Tibial nerve (tissue), 4 donors: ENCODE results near the gene SEC24B. TPM values are rescaled to one million over a fixed set of nuclear protein-coding genes. Genes with fewer than 3 reads are reported as not detected.

Experiments
- DNase-seq, 2 donors: peaks; one replicate each; pipeline ENCODE4 v3.0.0-alpha.2; 2019; ENCODE audit warnings: low spot score in 2 of 2
- H3K27ac ChIP-seq, 4 donors: fragments of 200-600 bp; sonication (generic) in 3 of 4; one replicate each; pipeline ENCODE4 v1.5.1; 2017 to 2019; ENCODE audit warnings: mild to moderate bottlenecking in 1 of 4
- H3K27me3 ChIP-seq, 2 donors: fragments of 200-600 bp; sonication (generic) in 1 of 2; one replicate each; pipeline versions ENCODE4 v1.5.1 to v1.6.0; 2017 to 2019
- H3K36me3 ChIP-seq, 3 donors: fragments of 200-600 bp; sonication (generic); one replicate each; pipeline ENCODE4 v1.5.1; 2018 to 2019
- H3K4me1 ChIP-seq, 4 donors: fragments of 200-600 bp; sonication (generic) in 3 of 4; one replicate each; pipeline ENCODE4 v1.5.1; 2017 to 2019
- H3K4me3 ChIP-seq, 4 donors: fragments of 200-600 bp; sonication (generic) in 3 of 4; one replicate each; pipeline ENCODE4 v1.5.1; 2017 to 2019; ENCODE audit warnings: mild to moderate bottlenecking in 1 of 4, moderate library complexity in 1 of 4
- H3K9me3 ChIP-seq, 4 donors: fragments of 200-600 bp; sonication (generic) in 3 of 4; one replicate each; pipeline ENCODE4 v1.5.1; 2017 to 2019
- EP300 ChIP-seq, 2 donors: sonication (generic); formaldehyde crosslinking; IDR thresholded peaks; one replicate each; pipeline ENCODE4 v1.6.1; 2017; ENCODE audit warnings: antibody characterized with exemption in 2 of 2, mild to moderate bottlenecking in 1 of 2
- POLR2A ChIP-seq, 2 donors: fragments of 450-650 bp; IDR thresholded peaks; one replicate each; pipeline ENCODE4 v1.6.1; 2017; ENCODE audit warnings: antibody characterized with exemption in 2 of 2, mild to moderate bottlenecking in 2 of 2, moderate library complexity in 2 of 2
- WGBS, 2 donors: methylation state at CpG; one replicate each; pipeline ENCODE4 v1.1.5; 2018; 5-methylcytosine and 5-hydroxymethylcytosine counted together
- total RNA-seq, 4 donors: library from RNA; depleted of rRNA; stranded (reverse); fragments of >200 nt; gene quantifications; one replicate each; pipeline ENCODE4 v1.1.0, GENCODE V29; 2016
- TF ChIP-seq, protein P1 (sequence below), 5 experiments: fragments of 200-600 bp in 3 of 5; fragments of 450-650 bp in 2 of 5; sonication (generic) in 3 of 5; IDR thresholded peaks; one replicate each; pipeline ENCODE4 v1.5.1; 2016 to 2019; ENCODE audit warnings: antibody characterized with exemption in 5 of 5, mild to moderate bottlenecking in 3 of 5, moderate library complexity in 2 of 5

SEC24B gene
- total RNA-seq, 4 donors from 2014 or later, result 31.8 to 37.5 (median 35.4) TPM

DNA sequence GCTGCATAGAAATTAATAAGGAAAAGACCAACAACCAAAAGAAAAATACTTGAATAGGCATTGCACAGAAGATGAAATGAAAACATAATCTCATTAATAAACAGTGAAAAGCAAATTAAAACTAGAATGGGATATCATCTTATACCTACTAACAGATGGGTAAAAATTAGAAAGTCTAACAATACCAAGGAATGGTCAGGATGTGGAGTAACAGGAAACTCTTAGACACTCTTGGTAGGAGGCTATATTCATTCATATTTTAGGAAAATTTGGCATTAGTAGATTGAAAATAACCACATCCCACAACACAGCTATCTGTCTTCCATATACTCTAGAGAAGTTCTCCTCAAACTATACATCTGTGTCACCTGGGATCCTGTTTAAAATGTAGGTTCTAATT is 36.3 kb downstream of the SEC24B start:
- TF ChIP-seq, protein P1, sequence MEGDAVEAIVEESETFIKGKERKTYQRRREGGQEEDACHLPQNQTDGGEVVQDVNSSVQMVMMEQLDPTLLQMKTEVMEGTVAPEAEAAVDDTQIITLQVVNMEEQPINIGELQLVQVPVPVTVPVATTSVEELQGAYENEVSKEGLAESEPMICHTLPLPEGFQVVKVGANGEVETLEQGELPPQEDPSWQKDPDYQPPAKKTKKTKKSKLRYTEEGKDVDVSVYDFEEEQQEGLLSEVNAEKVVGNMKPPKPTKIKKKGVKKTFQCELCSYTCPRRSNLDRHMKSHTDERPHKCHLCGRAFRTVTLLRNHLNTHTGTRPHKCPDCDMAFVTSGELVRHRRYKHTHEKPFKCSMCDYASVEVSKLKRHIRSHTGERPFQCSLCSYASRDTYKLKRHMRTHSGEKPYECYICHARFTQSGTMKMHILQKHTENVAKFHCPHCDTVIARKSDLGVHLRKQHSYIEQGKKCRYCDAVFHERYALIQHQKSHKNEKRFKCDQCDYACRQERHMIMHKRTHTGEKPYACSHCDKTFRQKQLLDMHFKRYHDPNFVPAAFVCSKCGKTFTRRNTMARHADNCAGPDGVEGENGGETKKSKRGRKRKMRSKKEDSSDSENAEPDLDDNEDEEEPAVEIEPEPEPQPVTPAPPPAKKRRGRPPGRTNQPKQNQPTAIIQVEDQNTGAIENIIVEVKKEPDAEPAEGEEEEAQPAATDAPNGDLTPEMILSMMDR (IDR thresholded peaks at IDR 0.05), result no peak
- no peak for TF ChIP-seq EP300 (IDR thresholded peaks at IDR 0.05)
- no peak for TF ChIP-seq POLR2A (IDR thresholded peaks at IDR 0.05)
- Histone ChIP-seq H3K27me3 (no peaks in the 10 kb centered on the region), H3K4me3 (no peak overlapping the region), H3K9me3 (no peaks in the 10 kb centered on the region), H3K36me3 (peaks cover 0 to 34% (median 0%) of the 10 kb centered on the region in 3 donors), H3K27ac (no peak overlapping the region), H3K4me1 (peaks cover 0 to 62% (median 5%) of the 10 kb centered on the region in 4 donors)
- DNase-seq, result no peak

DNA sequence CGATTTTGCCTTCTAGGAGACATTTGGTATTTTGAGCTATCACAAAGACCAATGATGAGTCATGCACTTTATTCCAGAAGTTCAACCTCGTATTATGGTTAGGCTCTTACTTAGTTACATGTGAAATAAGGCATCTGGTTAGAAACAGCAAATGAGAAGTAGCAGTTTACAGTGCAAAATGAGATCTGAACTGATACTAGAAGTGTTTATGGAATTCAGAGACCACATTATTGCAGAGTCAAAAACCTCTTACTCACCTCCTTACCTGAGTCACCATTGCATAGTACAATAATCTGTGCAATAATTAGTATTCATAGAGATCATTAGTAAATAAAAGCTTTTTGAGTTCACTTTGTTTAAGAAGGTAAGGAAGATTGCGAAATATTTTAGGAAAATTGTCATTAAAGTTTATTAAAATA is 38.7 kb downstream of the SEC24B start:
- no peak overlapping the region for H3K4me3 ChIP-seq
- WGBS, 2 donors, result 65 to 74% methylated on average over 3 of the region's 3 CpGs
- DNase-seq, result no peak
- peaks cover 0 to 30% (median 0%) of the 10 kb centered on the region in 3 donors for H3K36me3 ChIP-seq
- no peaks in the 10 kb centered on the region for H3K9me3 ChIP-seq
- H3K4me1 ChIP-seq, result peaks cover 0 to 53% (median 5%) of the 10 kb centered on the region in 4 donors
- TF ChIP-seq, protein P1 (IDR thresholded peaks at IDR 0.05), result no peak
- TF ChIP-seq POLR2A (IDR thresholded peaks at IDR 0.05), result no peak
- TF ChIP-seq EP300 (IDR thresholded peaks at IDR 0.05), result no peak
- no peaks in the 10 kb centered on the region for H3K27me3 ChIP-seq
- no peak overlapping the region for H3K27ac ChIP-seq

DNA sequence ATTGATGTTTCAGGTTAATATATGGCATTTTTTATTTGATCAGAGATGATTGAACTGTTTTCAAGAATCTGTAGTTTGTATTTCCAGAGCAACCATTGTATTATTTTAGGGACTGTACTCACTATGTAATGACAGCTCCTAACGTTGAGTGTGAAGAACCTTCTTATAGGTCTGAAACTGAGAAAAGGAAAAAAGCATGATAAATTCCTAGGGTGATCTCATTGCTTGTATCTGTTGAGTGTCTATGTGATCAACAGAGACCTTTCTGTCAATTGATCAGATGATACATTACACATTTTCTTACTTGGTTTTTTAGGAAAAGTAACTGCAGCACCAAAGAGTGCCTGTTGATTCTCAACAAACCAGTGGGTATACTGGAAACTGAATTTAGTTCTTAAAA is 40.2 kb downstream of the SEC24B start:
- Histone ChIP-seq H3K27ac (no peak overlapping the region), H3K27me3 (no peaks in the 10 kb centered on the region), H3K9me3 (no peaks in the 10 kb centered on the region), H3K4me3 (no peak overlapping the region), H3K36me3 (peaks cover 0 to 23% (median 0%) of the 10 kb centered on the region in 3 donors), H3K4me1 (peaks cover 0 to 53% (median 5%) of the 10 kb centered on the region in 4 donors)
- TF ChIP-seq, protein P1 (IDR thresholded peaks at IDR 0.05), result no peak
- TF ChIP-seq POLR2A (IDR thresholded peaks at IDR 0.05) (no peak), EP300 (IDR thresholded peaks at IDR 0.05) (no peak)
- no peak for DNase-seq
- 33 to 46% methylated on average over 1 of the region's 1 CpG for WGBS, 2 donors

DNA sequence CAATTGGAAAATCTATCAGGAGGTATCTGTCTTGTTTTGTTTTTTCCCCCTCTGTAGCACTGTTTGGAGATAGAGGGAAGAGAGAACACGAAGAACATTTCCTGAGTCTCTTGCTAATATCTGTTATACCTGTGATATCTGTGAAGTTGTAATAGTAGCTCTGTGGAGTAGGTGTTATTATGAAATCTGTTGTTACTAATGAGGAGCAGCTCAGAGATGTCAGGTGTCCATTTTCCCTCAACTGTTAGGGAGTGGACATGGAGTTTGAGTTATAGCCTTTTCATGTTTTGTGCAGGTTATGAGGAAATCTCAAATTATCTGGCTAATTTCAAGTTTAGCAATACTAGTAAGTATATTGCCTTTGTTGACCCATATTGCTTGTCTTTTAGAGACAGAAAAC is 52.4 kb downstream of the SEC24B start:
- no peaks in the 10 kb centered on the region for H3K9me3 ChIP-seq
- no peak overlapping the region for H3K4me3 ChIP-seq
- no peak for DNase-seq
- peaks cover 0 to 18% (median 2%) of the 10 kb centered on the region in 4 donors for H3K4me1 ChIP-seq
- TF ChIP-seq, protein P1 (IDR thresholded peaks at IDR 0.05), result no peak
- TF ChIP-seq EP300 (IDR thresholded peaks at IDR 0.05), result no peak
- TF ChIP-seq POLR2A (IDR thresholded peaks at IDR 0.05), result no peak
- 79 to 81% methylated on average over 1 of the region's 1 CpG for WGBS, 2 donors
- no peak overlapping the region for H3K27ac ChIP-seq
- H3K27me3 ChIP-seq, result no peaks in the 10 kb centered on the region
- peaks cover 0 to 22% (median 0%) of the 10 kb centered on the region in 3 donors for H3K36me3 ChIP-seq

DNA sequence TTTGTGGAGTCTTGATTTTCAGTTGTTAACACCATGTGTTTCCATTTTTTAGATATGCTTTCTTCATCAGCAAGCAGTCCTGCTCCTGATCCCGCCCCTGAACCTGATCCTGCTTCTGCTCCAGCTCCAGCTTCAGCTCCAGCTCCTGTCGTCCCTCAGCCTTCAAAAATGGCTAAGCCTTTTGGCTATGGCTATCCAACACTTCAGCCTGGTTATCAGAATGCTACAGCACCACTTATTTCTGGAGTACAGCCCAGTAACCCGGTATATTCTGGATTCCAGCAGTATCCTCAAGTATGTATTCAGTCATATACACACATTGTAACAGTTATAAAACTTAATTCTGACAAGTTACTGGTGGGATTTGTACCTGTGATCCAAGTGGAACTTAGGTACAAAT is 60.9 kb downstream of the SEC24B start:
- 89 to 96% methylated on average over 3 of the region's 3 CpGs for WGBS, 2 donors
- Histone ChIP-seq H3K27ac (no peak overlapping the region), H3K36me3 (peaks cover 0 to 73% (median 6%) of the 10 kb centered on the region in 3 donors), H3K4me1 (no peaks in the 10 kb centered on the region), H3K9me3 (no peaks in the 10 kb centered on the region), H3K4me3 (no peak overlapping the region), H3K27me3 (no peaks in the 10 kb centered on the region)
- no peak for TF ChIP-seq EP300 (IDR thresholded peaks at IDR 0.05)
- TF ChIP-seq POLR2A (IDR thresholded peaks at IDR 0.05), result no peak
- TF ChIP-seq, protein P1 (IDR thresholded peaks at IDR 0.05), result no peak
- no peak for DNase-seq
